ENCODE results near the gene TXNRD2.

The TXNRD2 gene

DNA sequence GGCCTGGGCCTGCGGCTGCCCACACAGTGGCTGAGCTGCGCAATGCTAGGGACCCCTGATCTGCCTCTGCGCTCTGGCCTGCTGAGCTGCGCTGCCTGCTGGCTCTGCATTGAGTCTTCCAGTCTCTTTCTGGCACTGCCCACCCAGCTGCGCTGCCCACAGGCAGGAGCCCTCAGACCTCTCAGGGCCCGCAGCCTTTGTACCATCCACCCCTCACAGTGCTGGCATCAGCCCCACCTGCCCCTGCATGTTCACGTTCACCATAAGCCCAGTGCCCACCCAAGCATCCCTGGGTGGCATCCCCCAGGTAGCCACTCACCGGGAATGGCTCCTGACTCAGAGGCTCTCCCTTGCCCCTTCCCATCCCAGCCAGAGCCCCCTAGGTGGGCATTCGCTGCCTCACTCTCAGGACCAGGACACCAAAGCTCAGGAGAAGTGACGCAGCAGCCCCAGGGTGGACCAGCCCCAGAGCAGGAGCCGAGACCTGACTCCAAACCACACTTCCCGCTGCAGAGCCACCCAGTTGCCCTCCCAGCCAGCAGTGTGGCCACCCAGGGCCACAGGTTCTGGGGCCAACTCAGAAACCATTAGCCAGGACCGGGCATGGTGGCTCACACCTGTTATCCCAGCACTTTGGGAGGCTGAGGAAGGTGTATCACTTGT lies 21.8 kb downstream of the TXNRD2 start:
- H2BK5ac ChIP-seq (ENCODE audit: low read length) = peak overlapping the region; percentile 66
- no peak overlapping the region for H3K9ac ChIP-seq (ENCODE audit: low read depth, low read length, poor library complexity)
- H3K79me1 ChIP-seq (ENCODE audit: low read depth, low read length) = no peaks in the 10 kb centered on the region
- peak overlapping the region; percentile 71 for H3K14ac ChIP-seq (ENCODE audit: low read length)
- H2BK15ac ChIP-seq (ENCODE audit: low read length) = peak overlapping the region; percentile 26
- peak overlapping the region; percentile 30 for H2BK12ac ChIP-seq (ENCODE audit: low read length)
- no peak for DNase-seq (ENCODE audit: low spot score)
- H3K9me3 ChIP-seq (replicated peaks in 1 of 2; ENCODE audit: control insufficient read depth in 2 of 2, insufficient read depth in 1 of 2, low read depth in 1 of 2, low read length in 2 of 2) = no peaks in the 10 kb centered on the region
- H3K4me2 ChIP-seq (ENCODE audit: insufficient read depth, low read length, poor library complexity, severe bottlenecking) = no peak overlapping the region
- H2AK5ac ChIP-seq (ENCODE audit: low read depth, low read length) = peak overlapping the region; percentile 68
- no CpG with 5 or more reads among the region's 13 CpGs for WGBS, 2 donors (ENCODE audit: extremely low coverage in 2 of 2, insufficient read length in 2 of 2, insufficient replicate concordance in 1 of 2)
- H3K36me3 ChIP-seq (replicated peaks in 1 of 2; ENCODE audit: control insufficient read depth in 2 of 2, insufficient read depth in 2 of 2, low read length in 2 of 2) = no peaks in the 10 kb centered on the region
- H3K23ac ChIP-seq (ENCODE audit: low read depth, low read length, poor library complexity) = peak overlapping the region; percentile 93
- H3K27me3 ChIP-seq (ENCODE audit: control insufficient read depth in 3 of 3, insufficient read depth in 3 of 3, low read depth in 1 of 3, low read length in 3 of 3) = peaks cover 0 to 50% (median 2%) of the 10 kb centered on the region in 3 experiments
- no peak overlapping the region for H2AFZ ChIP-seq (ENCODE audit: low read length)
- H4K91ac ChIP-seq (ENCODE audit: low read depth, low read length, poor library complexity) = no peak overlapping the region
- H4K8ac ChIP-seq (ENCODE audit: low read depth, low read length) = no peak overlapping the region
- H3K18ac ChIP-seq (ENCODE audit: low read length) = peak overlapping the region; percentile 80
- no peak overlapping the region for H2BK120ac ChIP-seq (ENCODE audit: low read depth, low read length)
- peak overlapping the region; percentile 76 for H3K4ac ChIP-seq (ENCODE audit: low read length)
- H3K4me3 ChIP-seq (ENCODE audit: low read length in 2 of 2) = no peak overlapping the region
- H3K4me1 ChIP-seq (ENCODE audit: control insufficient read depth in 2 of 2, insufficient read depth in 1 of 2, low read depth in 1 of 2, low read length in 2 of 2) = no peaks in the 10 kb centered on the region
- no peak overlapping the region for H3K27ac ChIP-seq (replicated peaks; ENCODE audit: low read length)

DNA sequence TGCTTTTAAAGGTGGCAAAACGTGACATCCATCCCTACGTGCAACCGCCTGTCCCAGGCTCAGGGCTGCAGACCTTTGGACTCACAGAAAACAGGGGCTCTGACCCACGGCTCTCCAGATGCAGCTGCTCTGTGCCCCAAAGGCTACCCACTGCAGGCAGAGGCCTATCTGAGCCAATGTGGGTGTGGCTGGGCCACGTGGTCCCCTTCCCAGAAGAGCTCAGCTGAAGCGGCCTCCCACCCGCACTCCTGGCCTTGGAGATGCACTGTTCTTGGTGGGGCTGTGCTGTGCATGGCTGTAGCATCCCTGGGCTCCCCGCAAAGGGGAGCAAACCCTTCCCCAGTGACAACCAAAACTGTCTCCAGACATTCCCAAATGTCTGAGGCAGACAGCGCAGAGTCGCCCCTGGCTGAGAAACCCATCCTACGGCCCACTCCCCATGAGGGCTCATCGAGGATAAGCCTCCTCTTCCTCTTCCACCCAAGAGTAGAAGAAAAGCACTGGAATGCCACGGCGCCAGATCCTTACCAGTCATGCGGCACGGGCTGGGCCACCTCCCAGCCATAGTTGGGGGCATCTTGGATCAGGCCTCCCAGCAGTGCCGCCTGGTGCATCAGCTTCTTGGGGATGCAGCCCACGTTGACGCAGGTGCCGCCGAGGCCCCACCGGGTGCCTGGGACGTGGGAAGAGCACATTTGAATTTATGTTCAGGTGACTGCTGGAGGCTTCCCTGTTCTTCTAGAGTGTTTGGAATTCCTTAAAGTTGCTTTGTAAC lies 23.1 kb downstream of the TXNRD2 start:
- no peak overlapping the region for H3K4ac ChIP-seq (ENCODE audit: low read length)
- no peak overlapping the region for H3K27ac ChIP-seq (replicated peaks; ENCODE audit: low read length)
- peak overlapping the region; percentile 82 for H4K91ac ChIP-seq (ENCODE audit: low read depth, low read length, poor library complexity)
- no peaks in the 10 kb centered on the region for H3K79me1 ChIP-seq (ENCODE audit: low read depth, low read length)
- H3K4me1 ChIP-seq (ENCODE audit: control insufficient read depth in 2 of 2, insufficient read depth in 1 of 2, low read depth in 1 of 2, low read length in 2 of 2) = no peaks in the 10 kb centered on the region
- WGBS, 2 donors (ENCODE audit: extremely low coverage in 2 of 2, insufficient read length in 2 of 2, insufficient replicate concordance in 1 of 2) = no CpG with 5 or more reads among the region's 23 CpGs
- no peak overlapping the region for H3K4me3 ChIP-seq (ENCODE audit: low read length in 2 of 2)
- H2AK5ac ChIP-seq (ENCODE audit: low read depth, low read length) = no peak overlapping the region
- H3K36me3 ChIP-seq (replicated peaks in 1 of 2; ENCODE audit: control insufficient read depth in 2 of 2, insufficient read depth in 2 of 2, low read length in 2 of 2) = no peaks in the 10 kb centered on the region
- no peak overlapping the region for H3K14ac ChIP-seq (ENCODE audit: low read length)
- H3K9ac ChIP-seq (ENCODE audit: low read depth, low read length, poor library complexity) = no peak overlapping the region
- no peak overlapping the region for H2BK120ac ChIP-seq (ENCODE audit: low read depth, low read length)
- H3K18ac ChIP-seq (ENCODE audit: low read length) = peak overlapping the region; percentile 15
- peaks cover 0 to 4% of the 10 kb centered on the region in 2 donors for H3K9me3 ChIP-seq (replicated peaks in 1 of 2; ENCODE audit: control insufficient read depth in 2 of 2, insufficient read depth in 1 of 2, low read depth in 1 of 2, low read length in 2 of 2)
- H2AFZ ChIP-seq (ENCODE audit: low read length) = no peak overlapping the region
- no peak overlapping the region for H4K8ac ChIP-seq (ENCODE audit: low read depth, low read length)
- H2BK15ac ChIP-seq (ENCODE audit: low read length) = no peak overlapping the region
- peaks cover 0 to 53% (median 2%) of the 10 kb centered on the region in 3 experiments for H3K27me3 ChIP-seq (ENCODE audit: control insufficient read depth in 3 of 3, insufficient read depth in 3 of 3, low read depth in 1 of 3, low read length in 3 of 3)
- H2BK5ac ChIP-seq (ENCODE audit: low read length) = no peak overlapping the region
- no peak overlapping the region for H3K4me2 ChIP-seq (ENCODE audit: insufficient read depth, low read length, poor library complexity, severe bottlenecking)
- H2BK12ac ChIP-seq (ENCODE audit: low read length) = no peak overlapping the region
- DNase-seq (ENCODE audit: low spot score) = no peak
- H3K23ac ChIP-seq (ENCODE audit: low read depth, low read length, poor library complexity) = peak overlapping the region; percentile 34

DNA sequence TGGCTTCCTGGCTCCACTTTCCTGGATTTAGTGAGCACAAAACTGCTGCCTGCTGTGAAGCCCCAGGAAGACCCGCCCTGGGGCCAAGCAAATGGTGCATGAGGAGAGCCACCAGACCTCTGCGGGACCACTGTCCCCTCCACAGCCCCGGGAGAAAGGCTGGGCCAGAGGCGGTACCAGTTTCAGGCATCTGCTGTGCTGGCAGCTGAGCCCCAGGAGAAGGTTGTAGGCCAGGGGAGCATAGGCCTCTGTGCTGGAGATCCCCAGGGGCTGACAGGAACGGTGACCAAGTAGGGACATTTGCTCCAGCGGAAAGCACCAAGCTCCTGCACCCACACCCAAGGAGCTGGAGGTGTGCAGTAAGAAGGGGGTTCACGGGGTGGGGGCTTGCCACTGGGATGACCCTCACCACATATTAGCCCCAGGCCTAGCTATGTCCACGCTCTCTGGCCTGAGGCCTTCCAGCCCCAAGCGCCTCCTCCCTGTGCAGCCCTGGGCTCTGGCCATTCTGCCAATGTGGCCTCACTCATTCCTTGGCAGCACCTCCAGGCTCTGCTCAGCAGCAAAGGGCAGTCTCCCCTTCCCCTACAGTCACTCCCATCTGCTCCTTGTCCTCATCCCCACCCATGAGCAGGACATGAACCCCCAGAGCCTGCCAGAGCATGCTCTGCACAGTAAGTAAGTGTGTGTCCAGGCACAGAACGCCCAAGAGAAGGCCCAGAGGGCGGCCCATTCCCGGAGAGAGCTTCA lies 24.1 kb downstream of the TXNRD2 start:
- no peak overlapping the region for H3K4ac ChIP-seq (ENCODE audit: low read length)
- H3K27me3 ChIP-seq (ENCODE audit: control insufficient read depth in 3 of 3, insufficient read depth in 3 of 3, low read depth in 1 of 3, low read length in 3 of 3) = peaks cover 0 to 51% (median 2%) of the 10 kb centered on the region in 3 experiments
- peak overlapping the region; percentile 95 for H2AK5ac ChIP-seq (ENCODE audit: low read depth, low read length)
- H4K91ac ChIP-seq (ENCODE audit: low read depth, low read length, poor library complexity) = no peak overlapping the region
- H4K8ac ChIP-seq (ENCODE audit: low read depth, low read length) = no peak overlapping the region
- peaks cover 0 to 7% of the 10 kb centered on the region in 2 donors for H3K9me3 ChIP-seq (replicated peaks in 1 of 2; ENCODE audit: control insufficient read depth in 2 of 2, insufficient read depth in 1 of 2, low read depth in 1 of 2, low read length in 2 of 2)
- no peak for DNase-seq (ENCODE audit: low spot score)
- H3K23ac ChIP-seq (ENCODE audit: low read depth, low read length, poor library complexity) = peak overlapping the region; percentile 56
- H2BK15ac ChIP-seq (ENCODE audit: low read length) = peak overlapping the region; percentile 38
- H2AFZ ChIP-seq (ENCODE audit: low read length) = no peak overlapping the region
- no peak overlapping the region for H2BK120ac ChIP-seq (ENCODE audit: low read depth, low read length)
- peak overlapping the region; percentile 16 for H3K9ac ChIP-seq (ENCODE audit: low read depth, low read length, poor library complexity)
- H3K36me3 ChIP-seq (replicated peaks in 1 of 2; ENCODE audit: control insufficient read depth in 2 of 2, insufficient read depth in 2 of 2, low read length in 2 of 2) = no peaks in the 10 kb centered on the region
- H3K18ac ChIP-seq (ENCODE audit: low read length) = peak overlapping the region; percentile 77
- H2BK5ac ChIP-seq (ENCODE audit: low read length) = peak overlapping the region; percentile 29
- H3K27ac ChIP-seq (replicated peaks; ENCODE audit: low read length) = no peak overlapping the region
- H3K4me2 ChIP-seq (ENCODE audit: insufficient read depth, low read length, poor library complexity, severe bottlenecking) = no peak overlapping the region
- peak overlapping the region; percentile 25 for H2BK12ac ChIP-seq (ENCODE audit: low read length)
- no peak overlapping the region for H3K4me3 ChIP-seq (ENCODE audit: low read length in 2 of 2)
- peak overlapping the region; percentile 22 for H3K14ac ChIP-seq (ENCODE audit: low read length)
- H3K4me1 ChIP-seq (ENCODE audit: control insufficient read depth in 2 of 2, insufficient read depth in 1 of 2, low read depth in 1 of 2, low read length in 2 of 2) = no peaks in the 10 kb centered on the region
- H3K79me1 ChIP-seq (ENCODE audit: low read depth, low read length) = no peaks in the 10 kb centered on the region
- no CpG with 5 or more reads among the region's 12 CpGs for WGBS, 2 donors (ENCODE audit: extremely low coverage in 2 of 2, insufficient read length in 2 of 2, insufficient replicate concordance in 1 of 2)

Measured in neuronal stem cell (in vitro differentiated cells).